ENCODE measurements around the gene TMED1. TPM values are rescaled to one million over a fixed set of nuclear protein-coding genes. Genes with fewer than 3 reads are reported as not detected.

Gene TMED1
- total RNA-seq, 1 donor, result 43.1 TPM

DNA sequence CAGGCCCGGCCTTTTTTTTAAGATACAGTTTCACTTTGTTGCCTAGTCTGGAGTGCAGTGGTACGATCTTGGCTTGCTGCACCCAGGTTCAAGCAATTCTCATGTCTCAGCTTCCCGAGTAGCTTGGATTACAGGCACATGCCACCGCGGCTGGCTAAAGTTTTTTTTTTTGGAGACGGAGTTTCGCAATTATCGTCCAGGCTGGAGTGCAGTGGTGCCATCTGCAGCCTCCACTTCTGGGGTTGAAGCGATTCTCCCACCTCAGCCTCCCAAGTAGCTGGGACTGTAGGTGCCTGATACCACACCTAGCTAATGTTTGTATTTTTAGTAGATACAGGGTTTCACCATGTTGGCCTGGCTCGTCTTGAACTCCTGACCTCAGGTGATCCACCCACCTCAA, 30.5 kb upstream of the TMED1 start:
- Histone ChIP-seq H3K27me3 (ENCODE audit: insufficient read depth, low read length) (no peaks in the 10 kb centered on the region), H3K4me3 (ENCODE audit: insufficient read depth, low read length) (no peak overlapping the region), H3K4me2 (ENCODE audit: insufficient read depth, low read length) (no peak overlapping the region), H3K79me2 (ENCODE audit: insufficient read depth, low read length) (no peaks in the 10 kb centered on the region), H3K4me1 (ENCODE audit: insufficient read depth, low read length) (peaks cover 20% of the 10 kb centered on the region), H3K27ac (ENCODE audit: low read depth, low read length) (no peak overlapping the region), H2AFZ (ENCODE audit: low read length) (no peak overlapping the region), H3K36me3 (ENCODE audit: insufficient read depth, low read length) (no peaks in the 10 kb centered on the region), H3K9me3 (ENCODE audit: low read depth, low read length) (no peaks in the 10 kb centered on the region), H4K20me1 (ENCODE audit: insufficient read depth, low read length) (no peaks in the 10 kb centered on the region)
- no peak for TF ChIP-seq CTCF (IDR thresholded peaks at IDR 0.05; ENCODE audit: extremely low read depth, low read depth, low read length)
- DNase-seq (ENCODE audit: insufficient read length, low spot score, missing footprints), result no peak

DNA sequence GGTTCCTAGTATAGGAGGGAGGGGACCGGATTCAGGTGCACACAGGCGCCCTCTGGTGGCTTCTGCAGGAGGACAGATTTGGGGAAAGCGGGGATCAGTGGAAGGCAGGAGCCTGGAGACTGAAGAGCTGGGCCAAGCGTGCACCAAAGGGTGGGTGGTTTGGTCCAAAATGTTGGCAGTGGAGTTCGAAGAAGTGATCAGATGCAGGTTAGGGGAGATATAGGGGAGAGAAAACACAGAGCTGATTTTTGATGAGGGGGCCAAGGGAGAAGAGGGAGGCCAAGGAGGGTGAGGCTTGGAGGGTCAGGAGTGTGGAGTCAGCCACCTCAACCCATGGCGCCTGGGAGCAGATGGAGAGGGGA, 28.5 kb upstream of the TMED1 start:
- no peaks in the 10 kb centered on the region for H3K36me3 ChIP-seq (ENCODE audit: insufficient read depth, low read length)
- H3K4me1 ChIP-seq (ENCODE audit: insufficient read depth, low read length), result peaks cover 18% of the 10 kb centered on the region
- peak overlapping the region; percentile 89 for H2AFZ ChIP-seq (ENCODE audit: low read length)
- peak overlapping the region; percentile 79 for H3K4me2 ChIP-seq (ENCODE audit: insufficient read depth, low read length)
- no peaks in the 10 kb centered on the region for H3K79me2 ChIP-seq (ENCODE audit: insufficient read depth, low read length)
- H3K27me3 ChIP-seq (ENCODE audit: insufficient read depth, low read length), result no peaks in the 10 kb centered on the region
- DNase-seq (ENCODE audit: insufficient read length, low spot score, missing footprints), result peak; percentile 96
- peak overlapping the region; percentile 27 for H3K4me3 ChIP-seq (ENCODE audit: insufficient read depth, low read length)
- no peaks in the 10 kb centered on the region for H4K20me1 ChIP-seq (ENCODE audit: insufficient read depth, low read length)
- peak; percentile 96 for TF ChIP-seq CTCF (IDR thresholded peaks at IDR 0.05; ENCODE audit: extremely low read depth, low read depth, low read length)
- no peaks in the 10 kb centered on the region for H3K9me3 ChIP-seq (ENCODE audit: low read depth, low read length)
- H3K27ac ChIP-seq (ENCODE audit: low read depth, low read length), result peak overlapping the region; percentile 28

DNA sequence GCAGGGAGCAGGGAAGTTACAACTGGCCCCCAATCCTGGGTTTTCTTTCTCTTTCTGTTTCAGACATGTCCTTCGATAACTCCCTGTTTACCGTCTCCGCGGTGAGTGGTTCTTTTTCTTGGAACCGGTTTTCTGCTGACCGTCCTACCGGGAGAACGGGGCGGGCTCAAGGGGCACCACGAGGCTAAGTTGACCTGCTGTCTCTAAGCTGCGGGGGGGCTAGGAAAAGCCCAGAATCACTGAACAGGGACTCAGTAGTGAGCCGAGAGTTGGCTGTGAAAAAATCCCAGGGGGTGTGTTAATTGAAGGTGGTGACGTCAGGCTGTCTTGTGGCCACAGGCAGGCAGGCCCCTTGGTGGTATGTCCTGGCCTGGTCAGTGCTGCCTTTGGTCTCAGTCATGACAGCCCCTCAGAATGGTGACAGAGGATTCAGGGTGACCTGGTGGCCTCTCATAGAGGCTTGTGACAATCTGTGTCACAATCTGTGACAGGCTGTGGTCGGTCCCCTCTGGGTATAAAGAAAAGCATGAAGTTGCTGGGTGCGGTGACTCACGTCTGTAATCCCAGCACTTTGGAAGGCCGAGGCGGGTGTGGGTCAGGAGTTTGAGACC, 27.2 kb upstream of the TMED1 start:
- Histone ChIP-seq H4K20me1 (ENCODE audit: insufficient read depth, low read length) (no peaks in the 10 kb centered on the region), H3K4me1 (ENCODE audit: insufficient read depth, low read length) (peaks cover 18% of the 10 kb centered on the region), H3K9me3 (ENCODE audit: low read depth, low read length) (no peaks in the 10 kb centered on the region), H3K4me3 (ENCODE audit: insufficient read depth, low read length) (peak overlapping the region; percentile 62), H2AFZ (ENCODE audit: low read length) (peak overlapping the region; percentile 92), H3K27ac (ENCODE audit: low read depth, low read length) (peak overlapping the region; percentile 81), H3K36me3 (ENCODE audit: insufficient read depth, low read length) (no peaks in the 10 kb centered on the region), H3K27me3 (ENCODE audit: insufficient read depth, low read length) (no peaks in the 10 kb centered on the region), H3K79me2 (ENCODE audit: insufficient read depth, low read length) (no peaks in the 10 kb centered on the region), H3K4me2 (ENCODE audit: insufficient read depth, low read length) (peak overlapping the region; percentile 79)
- TF ChIP-seq CTCF (IDR thresholded peaks at IDR 0.05; ENCODE audit: extremely low read depth, low read depth, low read length), result no peak
- DNase-seq (ENCODE audit: insufficient read length, low spot score, missing footprints), result peak; percentile 89

DNA sequence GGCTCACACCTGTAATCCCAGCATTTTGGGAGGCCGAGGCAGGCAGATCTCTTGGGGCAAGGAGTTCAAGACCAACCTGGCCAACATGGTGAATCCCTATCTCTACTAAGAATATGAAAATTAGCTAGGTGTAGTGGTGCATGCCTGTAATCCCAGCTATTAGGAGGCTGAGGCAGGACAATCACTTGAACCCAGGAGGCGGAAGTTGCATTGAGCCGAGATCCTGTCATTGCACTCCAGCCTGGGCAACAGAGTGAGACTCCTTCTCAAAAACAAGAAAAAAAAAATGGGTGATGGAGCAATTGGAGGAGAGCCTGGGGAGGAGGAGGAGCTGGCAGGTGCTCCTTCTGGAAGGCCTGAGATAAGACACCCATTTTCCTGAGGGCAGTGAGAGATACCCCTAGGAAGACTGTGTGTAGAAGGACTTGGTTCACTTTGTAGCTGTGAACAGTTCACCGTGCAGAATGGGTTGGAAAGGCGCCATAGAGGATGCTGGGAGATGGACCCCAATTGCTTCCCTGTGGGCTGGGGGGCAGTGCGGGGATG, 26.6 kb upstream of the TMED1 start:
- no peaks in the 10 kb centered on the region for H3K36me3 ChIP-seq (ENCODE audit: insufficient read depth, low read length)
- H3K4me1 ChIP-seq (ENCODE audit: insufficient read depth, low read length), result peaks cover 18% of the 10 kb centered on the region
- TF ChIP-seq CTCF (IDR thresholded peaks at IDR 0.05; ENCODE audit: extremely low read depth, low read depth, low read length), result no peak
- peak overlapping the region; percentile 79 for H3K4me2 ChIP-seq (ENCODE audit: insufficient read depth, low read length)
- H2AFZ ChIP-seq (ENCODE audit: low read length), result peak overlapping the region; percentile 92
- H3K27ac ChIP-seq (ENCODE audit: low read depth, low read length), result peak overlapping the region; percentile 81
- H4K20me1 ChIP-seq (ENCODE audit: insufficient read depth, low read length), result no peaks in the 10 kb centered on the region
- no peaks in the 10 kb centered on the region for H3K79me2 ChIP-seq (ENCODE audit: insufficient read depth, low read length)
- DNase-seq (ENCODE audit: insufficient read length, low spot score, missing footprints), result peak; percentile 44
- H3K4me3 ChIP-seq (ENCODE audit: insufficient read depth, low read length), result peak overlapping the region; percentile 62
- H3K9me3 ChIP-seq (ENCODE audit: low read depth, low read length), result no peaks in the 10 kb centered on the region
- H3K27me3 ChIP-seq (ENCODE audit: insufficient read depth, low read length), result no peaks in the 10 kb centered on the region
